Parathyroid adenoma (tissue), 2 donors: ENCODE data around the gene F7.

ENCODE experiments used
- H2AFZ ChIP-seq: fragments of 300-600 bp; sonication (generic); one replicate; pipeline ENCODE4 v1.7.0; 2017; ENCODE audit warnings: antibody characterized with exemption, mild to moderate bottlenecking
- H3K27ac ChIP-seq: fragments of 300-600 bp; sonication (generic); one replicate; pipeline ENCODE4 v1.7.0; 2017
- H3K27me3 ChIP-seq: fragments of 300-600 bp; sonication (generic); one replicate; pipeline ENCODE4 v1.7.0; 2017; ENCODE audit warnings: low read length; ENCODE audit not compliant: control insufficient read depth, insufficient read depth
- H3K36me3 ChIP-seq: fragments of 300-600 bp; sonication (generic); one replicate; pipeline ENCODE4 v1.7.0; 2017; ENCODE audit warnings: low read length; ENCODE audit not compliant: control insufficient read depth, insufficient read depth
- H3K4me1 ChIP-seq: fragments of 300-600 bp; sonication (generic); one replicate; pipeline ENCODE4 v1.7.0; 2017; ENCODE audit warnings: control low read depth
- H3K4me2 ChIP-seq: fragments of 300-600 bp; sonication (generic); one replicate; pipeline ENCODE4 v1.7.0; 2017; ENCODE audit warnings: low read length
- H3K4me3 ChIP-seq: fragments of 300-600 bp; sonication (generic); one replicate; pipeline ENCODE4 v1.7.0; 2017; ENCODE audit warnings: low read depth, low read length
- H3K79me2 ChIP-seq: fragments of 300-600 bp; sonication (generic); one replicate; pipeline ENCODE4 v1.7.0; 2017; ENCODE audit warnings: control low read depth
- H3K9ac ChIP-seq: fragments of 300-600 bp; sonication (generic); one replicate; pipeline ENCODE4 v1.7.0; 2017; ENCODE audit warnings: mild to moderate bottlenecking
- H3K9me3 ChIP-seq: fragments of 300-600 bp; sonication (generic); one replicate; pipeline ENCODE4 v1.7.0; 2017; ENCODE audit warnings: low read length; ENCODE audit not compliant: control insufficient read depth
- TF ChIP-seq, protein P1 (sequence below): fragments of 300-600 bp; sonication (generic); IDR thresholded peaks from one replicate; pipeline ENCODE4 v1.7.0; 2017; ENCODE audit warnings: antibody characterized with exemption, mild to moderate bottlenecking
- donor health status: primary hyperparathyroidism.

F7 gene

DNA sequence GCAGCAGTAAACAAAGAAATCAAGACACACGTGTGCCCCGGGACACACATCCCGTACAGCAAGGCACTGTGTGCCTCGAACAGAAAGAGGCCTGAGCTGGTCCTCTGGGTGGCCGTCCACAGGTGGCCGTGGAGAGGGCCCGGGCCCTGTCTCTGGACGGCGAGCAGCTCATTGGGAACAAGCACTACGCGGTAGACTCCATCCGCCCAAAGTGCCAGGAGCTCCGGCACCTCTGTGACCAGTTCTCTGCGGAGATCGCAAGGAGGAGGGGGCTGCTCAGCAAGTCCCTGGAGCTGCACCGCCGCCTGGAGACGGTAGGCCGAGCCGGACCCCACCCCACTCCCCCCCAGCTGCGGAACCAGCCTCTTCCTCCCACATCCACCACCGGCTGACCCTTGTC lies 30.7 kb upstream of the F7 start:
- Histone ChIP-seq H3K4me1 (no peaks in the 10 kb centered on the region), H3K4me3 (no peak overlapping the region), H3K27ac (no peak overlapping the region), H3K36me3 (no peaks in the 10 kb centered on the region), H3K4me2 (no peak overlapping the region), H3K79me2 (no peaks in the 10 kb centered on the region), H3K9ac (no peak overlapping the region), H3K27me3 (no peaks in the 10 kb centered on the region), H3K9me3 (no peaks in the 10 kb centered on the region), H2AFZ (no peak overlapping the region)
- TF ChIP-seq, protein P1, sequence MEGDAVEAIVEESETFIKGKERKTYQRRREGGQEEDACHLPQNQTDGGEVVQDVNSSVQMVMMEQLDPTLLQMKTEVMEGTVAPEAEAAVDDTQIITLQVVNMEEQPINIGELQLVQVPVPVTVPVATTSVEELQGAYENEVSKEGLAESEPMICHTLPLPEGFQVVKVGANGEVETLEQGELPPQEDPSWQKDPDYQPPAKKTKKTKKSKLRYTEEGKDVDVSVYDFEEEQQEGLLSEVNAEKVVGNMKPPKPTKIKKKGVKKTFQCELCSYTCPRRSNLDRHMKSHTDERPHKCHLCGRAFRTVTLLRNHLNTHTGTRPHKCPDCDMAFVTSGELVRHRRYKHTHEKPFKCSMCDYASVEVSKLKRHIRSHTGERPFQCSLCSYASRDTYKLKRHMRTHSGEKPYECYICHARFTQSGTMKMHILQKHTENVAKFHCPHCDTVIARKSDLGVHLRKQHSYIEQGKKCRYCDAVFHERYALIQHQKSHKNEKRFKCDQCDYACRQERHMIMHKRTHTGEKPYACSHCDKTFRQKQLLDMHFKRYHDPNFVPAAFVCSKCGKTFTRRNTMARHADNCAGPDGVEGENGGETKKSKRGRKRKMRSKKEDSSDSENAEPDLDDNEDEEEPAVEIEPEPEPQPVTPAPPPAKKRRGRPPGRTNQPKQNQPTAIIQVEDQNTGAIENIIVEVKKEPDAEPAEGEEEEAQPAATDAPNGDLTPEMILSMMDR, result no peak

DNA sequence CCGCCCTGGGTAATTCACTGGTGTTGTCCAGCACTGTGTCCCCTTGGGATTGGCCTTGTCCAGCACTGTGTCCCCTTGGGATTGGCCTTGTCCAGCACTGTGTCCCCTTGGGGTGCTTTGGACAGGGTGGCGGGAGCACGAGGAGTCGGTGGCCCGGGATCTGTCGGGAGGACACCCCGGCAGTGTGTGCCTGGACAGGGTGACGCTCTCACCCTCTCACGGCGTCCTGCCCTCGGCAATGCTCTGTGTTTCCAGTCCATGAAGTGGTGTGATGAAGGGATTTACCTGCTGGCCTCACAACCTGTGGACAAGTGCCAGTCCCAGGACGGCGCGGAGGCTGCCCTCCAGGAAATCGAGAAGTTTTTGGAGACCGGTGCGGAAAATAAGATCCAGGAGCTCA lies 29.9 kb upstream of the F7 start:
- H3K4me2 ChIP-seq, result no peak overlapping the region
- no peaks in the 10 kb centered on the region for H3K36me3 ChIP-seq
- no peaks in the 10 kb centered on the region for H3K79me2 ChIP-seq
- no peak overlapping the region for H2AFZ ChIP-seq
- no peak overlapping the region for H3K4me3 ChIP-seq
- H3K27ac ChIP-seq, result no peak overlapping the region
- H3K27me3 ChIP-seq, result no peaks in the 10 kb centered on the region
- no peaks in the 10 kb centered on the region for H3K9me3 ChIP-seq
- no peak overlapping the region for H3K9ac ChIP-seq
- TF ChIP-seq, protein P1, result no peak
- no peaks in the 10 kb centered on the region for H3K4me1 ChIP-seq

DNA sequence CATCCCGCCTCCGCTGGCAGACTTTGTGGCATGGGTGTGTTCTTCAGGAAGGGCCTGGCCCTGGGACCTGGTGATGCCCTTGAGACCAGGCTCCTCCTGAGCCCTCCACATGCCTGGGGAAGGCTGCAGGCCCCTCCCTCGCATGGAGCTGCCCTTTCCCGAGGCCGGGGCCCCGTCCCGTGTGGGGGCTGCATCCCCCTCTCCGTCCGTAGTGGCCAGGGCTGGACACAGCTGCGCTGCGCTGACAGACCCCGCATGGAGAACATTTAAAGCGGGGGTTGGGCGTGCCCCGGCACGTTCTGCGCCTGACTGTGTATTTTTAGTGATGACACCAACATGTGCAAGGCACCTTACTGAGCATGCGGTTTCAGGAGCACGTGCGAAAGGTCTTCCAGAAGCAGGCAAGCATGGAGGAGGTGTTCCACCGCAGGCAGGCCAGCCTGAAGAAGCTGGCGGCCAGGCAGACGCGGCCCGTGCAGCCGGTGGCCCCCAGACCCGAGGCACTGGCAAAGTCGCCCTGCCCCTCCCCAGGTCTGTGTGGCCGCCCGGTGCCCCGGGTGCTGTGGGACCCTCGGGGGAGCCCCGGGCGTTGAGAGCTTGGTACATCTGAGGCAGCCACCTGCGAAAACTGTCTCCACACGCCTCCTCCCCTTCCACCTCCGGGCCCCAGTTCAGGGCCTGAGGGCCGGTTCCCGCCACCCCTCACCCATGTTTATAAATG lies 28.8 kb upstream of the F7 start:
- Histone ChIP-seq H3K27me3 (no peaks in the 10 kb centered on the region), H3K36me3 (no peaks in the 10 kb centered on the region), H3K9ac (no peak overlapping the region), H3K79me2 (no peaks in the 10 kb centered on the region), H3K4me2 (no peak overlapping the region), H3K4me1 (no peaks in the 10 kb centered on the region), H3K4me3 (no peak overlapping the region), H3K27ac (no peak overlapping the region), H2AFZ (no peak overlapping the region), H3K9me3 (no peaks in the 10 kb centered on the region)
- TF ChIP-seq, protein P1, result no peak

DNA sequence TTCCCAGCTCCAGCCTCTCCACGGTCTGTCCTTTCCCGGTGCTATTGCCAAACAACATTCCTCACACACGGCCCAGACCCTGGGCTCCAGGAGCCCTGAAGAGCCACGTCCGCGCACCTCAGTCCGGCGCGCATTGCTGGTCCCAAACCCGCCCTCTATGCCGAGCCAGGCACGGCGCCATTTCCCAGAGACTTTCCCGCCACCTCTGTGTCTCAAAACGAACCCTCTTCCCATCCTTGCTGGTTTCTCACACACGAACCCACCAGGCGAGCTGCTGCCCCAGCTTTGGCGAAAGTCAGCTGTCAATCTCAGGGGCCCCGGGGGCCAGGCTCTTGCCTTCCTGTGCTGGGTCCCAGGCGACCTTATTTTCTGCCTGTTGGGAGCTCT lies 28.0 kb upstream of the F7 start:
- TF ChIP-seq, protein P1, result no peak
- Histone ChIP-seq H3K79me2 (no peaks in the 10 kb centered on the region), H3K27ac (no peak overlapping the region), H3K9me3 (no peaks in the 10 kb centered on the region), H3K36me3 (no peaks in the 10 kb centered on the region), H3K4me1 (no peaks in the 10 kb centered on the region), H3K27me3 (no peaks in the 10 kb centered on the region), H3K4me2 (no peak overlapping the region), H2AFZ (no peak overlapping the region), H3K4me3 (no peak overlapping the region), H3K9ac (no peak overlapping the region)
